Common myeloid progenitor, CD34-positive (primary cell): Measurements from ENCODE around the gene GRB10.

Experiments used
- CTCF ChIA-PET: fragments of 350-600 bp; sonication (Branson Sonifier 250); formaldehyde crosslinking; loops from one replicate; lab custom pipeline; 2021; ENCODE audit warnings: antibody characterized with exemption; lab: Charles Lee
- POLR2A ChIA-PET: fragments of 350-600 bp; sonication (Branson Sonifier 250); formaldehyde crosslinking; loops from one replicate; lab custom pipeline; 2021; ENCODE audit warnings: antibody characterized with exemption; lab: Charles Lee
- DNase-seq, 3 donors: peaks; one replicate each; pipeline versions ENCODE4 v3.0.0 to v3.0.0-alpha.2; 2013
- H3K27ac ChIP-seq, 2 experiments: 1 replicate in 1 of 2; 2 replicates in 1 of 2; pipeline ENCODE4 v1.7.0; 2013; ENCODE audit warnings: inconsistent platforms in 2 of 2, low read length in 2 of 2, mild to moderate bottlenecking in 2 of 2, low read depth in 1 of 2, moderate library complexity in 1 of 2; ENCODE audit not compliant: severe bottlenecking in 2 of 2, insufficient read depth in 1 of 2, poor library complexity in 1 of 2
- H3K27me3 ChIP-seq, 5 experiments: replicated peaks in 2 of 5; 1 replicate in 3 of 5; 2 replicates in 2 of 5; pipeline versions ENCODE4 v1.6.1 to v1.7.0; 2013; ENCODE audit warnings: low read length in 4 of 5, mild to moderate bottlenecking in 2 of 5, moderate library complexity in 2 of 5, inconsistent platforms in 1 of 5; ENCODE audit not compliant: insufficient read depth in 5 of 5, control insufficient read depth in 4 of 5
- H3K36me3 ChIP-seq, 4 experiments: 1 replicate in 2 of 4; 2 replicates in 2 of 4; pipeline versions ENCODE4 v1.6.1 to v1.7.0; 2013; ENCODE audit warnings: low read length in 3 of 4, control low read depth in 1 of 4, mild to moderate bottlenecking in 1 of 4; ENCODE audit not compliant: control insufficient read depth in 4 of 4, insufficient read depth in 4 of 4
- H3K4me1 ChIP-seq, 4 experiments: 1 replicate in 3 of 4; 2 replicates in 1 of 4; pipeline versions ENCODE4 v1.6.1 to v1.7.1; 2013; ENCODE audit warnings: low read length in 3 of 4, mild to moderate bottlenecking in 3 of 4, control low read depth in 1 of 4, inconsistent platforms in 1 of 4, moderate library complexity in 1 of 4; ENCODE audit not compliant: control insufficient read depth in 4 of 4, insufficient read depth in 4 of 4; ENCODE audit errors: control extremely low read depth in 1 of 4
- H3K4me3 ChIP-seq, 7 experiments: 1 replicate in 4 of 7; 2 replicates in 3 of 7; pipeline versions ENCODE4 v1.5.1 to v1.7.0; 2013; ENCODE audit warnings: mild to moderate bottlenecking in 7 of 7, low read length in 6 of 7, moderate library complexity in 6 of 7, inconsistent platforms in 2 of 7, low read depth in 2 of 7, control low read depth in 1 of 7; ENCODE audit not compliant: insufficient read depth in 4 of 7, control insufficient read depth in 1 of 7; ENCODE audit errors: extremely low read depth in 1 of 7
- H3K9me3 ChIP-seq, 5 experiments: 1 replicate in 4 of 5; 2 replicates in 1 of 5; pipeline versions ENCODE4 v1.6.1 to v1.7.1; 2013; ENCODE audit warnings: low read length in 4 of 5, mild to moderate bottlenecking in 2 of 5, inconsistent platforms in 1 of 5, low read depth in 1 of 5, moderate library complexity in 1 of 5; ENCODE audit not compliant: control insufficient read depth in 4 of 5, insufficient read depth in 2 of 5; ENCODE audit errors: control extremely low read depth in 1 of 5
- WGBS: methylation state at CpG from one replicate; pipeline ENCODE4 v1.1.5; 2013; ENCODE audit not compliant: insufficient coverage; 5-methylcytosine and 5-hydroxymethylcytosine counted together

The GRB10 gene

DNA sequence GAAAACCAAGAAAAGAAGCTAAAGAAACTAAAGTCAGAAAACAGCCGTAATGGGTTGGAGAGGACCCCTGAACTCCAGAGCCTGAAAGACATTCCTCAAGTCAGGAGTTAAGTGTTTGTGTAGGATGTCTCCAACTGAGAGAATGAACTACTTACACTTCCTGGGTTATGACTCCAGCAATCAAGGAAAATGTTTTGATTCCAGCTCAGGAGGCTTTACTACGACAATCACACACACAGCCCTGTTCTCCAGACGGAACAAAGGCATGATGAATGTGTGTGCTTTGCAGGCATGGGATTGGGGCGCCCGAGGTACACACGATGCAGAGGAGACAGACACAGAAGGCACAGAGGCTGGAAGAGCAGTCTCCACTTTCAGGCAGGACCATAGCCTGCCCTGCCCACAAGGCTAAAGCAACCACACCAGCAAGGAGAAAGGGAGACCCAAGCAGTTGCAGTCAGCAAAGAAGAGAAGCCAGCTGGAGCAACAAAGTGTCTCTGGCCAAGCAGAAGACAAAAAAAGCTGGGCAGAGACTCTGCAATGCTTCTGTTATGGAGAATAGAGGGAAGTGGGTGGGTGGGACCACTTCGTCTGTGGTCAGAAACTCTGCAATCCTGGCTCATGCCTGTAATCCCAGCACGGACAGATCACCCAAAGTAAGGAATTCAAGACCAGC lies 89.1 kb downstream of the GRB10 start:
- WGBS, result 92% methylated on average over 6 of the region's 8 CpGs

DNA sequence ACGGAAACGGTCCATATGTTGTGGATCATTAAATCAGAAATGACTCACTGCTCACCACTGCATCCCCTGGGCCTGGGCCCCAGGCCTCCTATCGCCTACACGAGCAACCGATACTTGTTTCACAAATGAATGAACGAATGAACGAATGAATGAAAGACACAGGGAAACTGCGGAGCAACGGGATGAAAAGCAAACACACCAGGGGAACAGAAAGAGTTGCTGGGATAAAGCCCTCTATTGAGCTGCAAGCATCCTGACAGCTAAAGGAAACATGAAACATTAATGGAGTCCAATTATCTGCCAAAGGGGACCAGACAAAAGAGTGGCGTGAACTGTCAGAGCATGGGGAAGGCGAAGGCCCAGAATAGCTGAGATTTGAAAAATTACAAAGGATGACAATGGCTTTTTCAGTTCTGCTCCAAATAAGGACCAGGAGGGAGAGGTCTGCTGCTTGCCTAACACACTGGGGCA lies 92.1 kb downstream of the GRB10 start:
- CTCF ChIA-PET, result interaction anchor here (1.2 kb wide), 1 partner anchor 11 kb away, joined by 4 read pairs; no protein-coding TSS in a partner anchor
- Histone ChIP-seq H3K27me3 (no peaks in the 10 kb centered on the region), H3K9me3 (no peaks in the 10 kb centered on the region), H3K27ac (no peak overlapping the region), H3K4me1 (peaks cover 3 to 40% (median 30%) of the 10 kb centered on the region in 4 experiments), H3K4me3 (no peak overlapping the region), H3K36me3 (peaks cover 0 to 13% (median 10%) of the 10 kb centered on the region in 4 experiments)
- 86% methylated on average over 11 of the region's 11 CpGs for WGBS
- no peak for DNase-seq
- POLR2A ChIA-PET, result no interaction called here

More for the DNA sequence above, 89.1 kb downstream of the GRB10 start:
- Histone ChIP-seq H3K27ac (no peak overlapping the region), H3K4me1 (peaks cover 0 to 41% (median 28%) of the 10 kb centered on the region in 4 experiments), H3K9me3 (peaks cover 0 to 2% (median 0%) of the 10 kb centered on the region in 5 experiments), H3K36me3 (peaks cover 0 to 8% (median 2%) of the 10 kb centered on the region in 4 experiments), H3K27me3 (no peaks in the 10 kb centered on the region), H3K4me3 (no peak overlapping the region)
- CTCF ChIA-PET, result interaction anchor here (1.0 kb wide), 2 partner anchors 9 to 118 kb away, joined by 3 read pairs; no protein-coding TSS in a partner anchor
- POLR2A ChIA-PET, result no interaction called here
- DNase-seq, result no peak

DNA sequence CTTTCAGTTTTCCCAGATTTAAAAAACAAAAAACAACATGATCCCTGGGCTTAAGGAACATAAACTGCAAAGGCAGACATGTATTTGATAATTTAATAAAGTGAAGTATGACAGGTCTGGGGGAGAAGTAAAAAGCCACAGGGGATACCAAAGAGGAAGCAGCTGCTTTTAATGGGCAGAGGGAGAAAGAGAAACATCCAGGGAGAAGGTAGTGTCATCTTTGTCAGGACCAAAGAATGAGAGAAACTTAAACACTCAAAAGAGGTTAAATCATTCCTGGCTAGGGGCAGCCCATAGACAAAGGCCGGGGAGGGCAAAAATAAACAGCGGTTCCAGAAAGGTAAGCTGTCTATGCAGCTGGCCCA lies 94.5 kb downstream of the GRB10 start:
- Histone ChIP-seq H3K9me3 (no peaks in the 10 kb centered on the region), H3K36me3 (peaks cover 2 to 13% (median 10%) of the 10 kb centered on the region in 4 experiments), H3K4me1 (peaks cover 3 to 29% (median 26%) of the 10 kb centered on the region in 4 experiments), H3K27ac (peak overlapping the region in 1 of 2 experiments; percentile 14), H3K4me3 (no peak overlapping the region), H3K27me3 (no peaks in the 10 kb centered on the region)
- WGBS, result 95% methylated on average over 2 of the region's 2 CpGs
- ChIA-PET POLR2A (interaction anchor here (1.1 kb wide), 1 partner anchor 82 kb away, joined by 3 read pairs; no protein-coding TSS in a partner anchor), CTCF (interaction anchor here (2.0 kb wide), 1 partner anchor 9 kb away, joined by 10 read pairs; no protein-coding TSS in a partner anchor)
- DNase-seq, result peak in 2 of 3 donors; percentile 59 to 65

DNA sequence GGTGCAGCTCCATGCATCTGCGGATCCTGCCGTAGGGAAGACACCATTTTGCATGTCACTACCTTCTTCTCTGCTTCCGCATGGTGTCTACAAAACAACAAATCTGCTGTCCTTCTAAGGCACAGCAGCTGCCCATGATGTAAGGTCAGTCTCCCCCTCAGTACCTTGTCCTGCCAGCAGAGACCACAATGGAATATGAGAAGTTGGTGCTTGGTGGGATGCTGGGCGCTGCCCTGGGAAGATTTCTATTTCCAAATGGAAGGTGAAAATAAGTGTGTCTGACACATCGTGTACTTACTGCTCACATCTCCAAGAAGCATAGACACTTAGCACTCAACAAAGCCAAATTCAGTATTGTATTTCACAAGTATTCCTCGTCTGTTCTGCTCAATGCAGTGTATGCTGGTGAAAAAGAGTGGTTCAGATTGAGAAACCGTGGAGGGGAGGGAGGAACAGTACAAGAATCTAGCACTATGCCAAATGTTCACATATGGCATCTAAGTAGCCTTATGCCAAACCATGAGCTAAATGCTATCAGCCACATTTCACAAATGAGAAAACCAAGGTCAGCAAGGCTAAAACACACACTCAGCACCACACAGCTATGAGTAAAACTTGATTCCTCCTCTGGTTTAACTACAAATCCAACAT lies 95.0 kb downstream of the GRB10 start:
- POLR2A ChIA-PET, result no interaction called here
- Histone ChIP-seq H3K36me3 (peaks cover 2 to 13% (median 10%) of the 10 kb centered on the region in 4 experiments), H3K27me3 (no peaks in the 10 kb centered on the region), H3K27ac (no peak overlapping the region), H3K4me3 (no peak overlapping the region), H3K9me3 (no peaks in the 10 kb centered on the region), H3K4me1 (peaks cover 3 to 29% (median 26%) of the 10 kb centered on the region in 4 experiments)
- WGBS, result 94% methylated on average over 2 of the region's 7 CpGs
- no peak for DNase-seq
- CTCF ChIA-PET, result interaction anchor here (2.0 kb wide), 1 partner anchor 9 kb away, joined by 10 read pairs; no protein-coding TSS in a partner anchor

DNA sequence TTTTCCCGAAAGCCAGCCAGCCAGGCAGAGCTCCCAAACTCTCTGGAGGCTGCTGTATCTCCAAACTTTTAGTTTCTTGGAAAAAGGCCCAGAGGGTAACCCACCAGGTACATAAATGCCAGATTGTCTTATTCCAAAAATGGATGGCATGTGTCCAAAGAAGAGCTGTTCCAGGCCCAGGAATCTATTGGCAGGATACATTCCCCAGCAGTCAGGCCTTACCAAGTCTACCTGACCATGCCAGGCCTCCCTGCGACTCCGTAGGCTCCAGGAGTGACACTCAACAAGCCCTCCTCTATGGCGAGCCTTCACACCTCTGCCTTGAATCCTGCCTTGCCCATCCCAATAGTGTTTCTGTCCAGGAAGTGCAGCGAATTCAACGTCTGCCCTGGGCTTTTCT lies 95.6 kb downstream of the GRB10 start:
- no peaks in the 10 kb centered on the region for H3K9me3 ChIP-seq
- H3K27me3 ChIP-seq, result no peaks in the 10 kb centered on the region
- H3K36me3 ChIP-seq, result peaks cover 2 to 13% (median 10%) of the 10 kb centered on the region in 4 experiments
- peaks cover 3 to 29% (median 25%) of the 10 kb centered on the region in 4 experiments for H3K4me1 ChIP-seq
- H3K27ac ChIP-seq, result no peak overlapping the region
- WGBS, result 98% methylated on average over 5 of the region's 6 CpGs
- DNase-seq, result no peak
- ChIA-PET POLR2A (no interaction called here), CTCF (no interaction called here)
- no peak overlapping the region for H3K4me3 ChIP-seq

DNA sequence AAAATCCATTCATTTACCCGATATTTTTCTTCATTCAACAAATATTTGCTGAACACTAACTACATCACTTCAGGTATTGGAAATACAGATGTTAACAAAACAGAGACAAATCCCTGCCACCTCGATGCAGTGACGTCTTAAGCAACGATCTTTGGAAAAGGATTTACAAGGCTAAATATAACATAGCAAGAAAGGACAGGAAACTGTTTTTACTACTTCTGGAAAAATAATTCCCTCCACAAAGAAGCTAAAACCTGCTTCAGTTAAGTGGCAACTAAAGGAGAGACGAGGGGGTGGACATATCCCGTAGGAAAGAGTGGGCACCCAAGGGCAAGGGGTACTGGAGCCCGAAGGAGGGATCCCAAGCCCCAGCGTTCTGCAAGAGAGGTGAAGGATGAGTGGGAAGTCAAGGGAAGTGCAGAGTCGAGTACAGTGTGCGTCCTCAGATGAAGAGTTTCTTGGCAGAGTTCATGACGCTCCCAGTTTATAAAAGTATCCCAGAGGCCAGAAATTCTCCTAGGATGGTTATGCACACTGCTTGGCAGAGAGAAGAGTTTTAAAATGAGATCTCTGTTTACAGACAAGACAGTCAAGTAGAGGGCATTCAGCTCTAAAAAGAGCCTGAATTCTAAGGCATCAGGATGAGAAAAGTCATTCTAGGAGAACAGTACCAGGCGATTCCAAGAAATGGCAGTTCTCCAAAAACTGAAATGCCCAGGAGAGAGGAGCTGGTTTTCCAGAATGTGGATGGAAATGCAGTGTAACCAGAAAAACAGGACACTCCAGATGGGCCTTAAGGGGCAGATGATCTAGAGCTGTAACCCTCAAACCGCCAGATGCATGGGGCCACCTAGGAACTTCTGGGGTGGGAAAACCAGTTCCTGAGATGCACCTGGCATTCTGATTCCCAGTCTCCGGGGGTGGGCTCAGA lies 97.3 kb downstream of the GRB10 start:
- H3K36me3 ChIP-seq, result peaks cover 2 to 13% (median 8%) of the 10 kb centered on the region in 4 experiments
- WGBS, result 98% methylated on average over 11 of the region's 14 CpGs
- ChIA-PET CTCF (interaction anchor here (0.8 to 1.2 kb wide), 3 partner anchors 51 to 456 kb away, joined by 4 to 6 read pairs (median 5); no protein-coding TSS in a partner anchor), POLR2A (no interaction called here)
- H3K4me3 ChIP-seq, result no peak overlapping the region
- DNase-seq, result no peak
- H3K27me3 ChIP-seq, result no peaks in the 10 kb centered on the region
- H3K4me1 ChIP-seq, result peaks cover 5 to 40% (median 36%) of the 10 kb centered on the region in 4 experiments
- H3K9me3 ChIP-seq, result no peaks in the 10 kb centered on the region
- H3K27ac ChIP-seq, result no peak overlapping the region
